H1 (cell line): ENCODE measurements around the gene SCYL3. TPM values are rescaled to one million over a fixed set of nuclear protein-coding genes. Genes with fewer than 3 reads are reported as not detected.

ENCODE experiments used
- ATF2 ChIP-seq: IDR thresholded peaks from 2 replicates; pipeline ENCODE4 v1.6.1; 2012; ENCODE audit warnings: low read length, inconsistent platforms
- ATF3 ChIP-seq: IDR thresholded peaks from 2 replicates; pipeline ENCODE4 v1.6.1; 2011; ENCODE audit warnings: low read depth, mild to moderate bottlenecking, low read length; ENCODE audit not compliant: insufficient read depth
- BCL11A ChIP-seq, 2 experiments: IDR thresholded peaks; one replicate each; pipeline ENCODE4 v1.6.1; 2011; ENCODE audit warnings: low read depth in 2 of 2, low read length in 2 of 2, mild to moderate bottlenecking in 2 of 2
- CTCF ChIP-seq, 3 experiments: IDR thresholded peaks; 1 replicate in 2 of 3; 2 replicates in 1 of 3; pipeline versions ENCODE4 v1.5.1 to v1.6.1; 2011; ENCODE audit warnings: low read length in 3 of 3, mild to moderate bottlenecking in 3 of 3, inconsistent platforms in 2 of 3, low read depth in 1 of 3, moderate library complexity in 1 of 3; ENCODE audit not compliant: insufficient read depth in 1 of 3; ENCODE audit errors: control extremely low read depth in 1 of 3
- EP300 ChIP-seq, 2 experiments: IDR thresholded peaks; 1 replicate in 1 of 2; 2 replicates in 1 of 2; pipeline ENCODE4 v1.6.1; 2011 to 2012; ENCODE audit warnings: low read depth in 2 of 2, low read length in 2 of 2, mild to moderate bottlenecking in 2 of 2, borderline replicate concordance in 1 of 2, inconsistent platforms in 1 of 2, moderate library complexity in 1 of 2
- JUND ChIP-seq: IDR thresholded peaks from 2 replicates; pipeline ENCODE4 v1.6.1; 2011; ENCODE audit warnings: mild to moderate bottlenecking, improper control_type of control experiment, low read length
- MAFK ChIP-seq: IDR thresholded peaks from 2 replicates; pipeline ENCODE4 v1.6.1; 2012; ENCODE audit warnings: low read depth, mild to moderate bottlenecking, improper control_type of control experiment, low read length
- NRF1 ChIP-seq: IDR thresholded peaks from 2 replicates; pipeline ENCODE4 v1.6.1; 2011; ENCODE audit warnings: mild to moderate bottlenecking, low read depth, low read length, improper control_type of control experiment
- PHF8 ChIP-seq: fragments of 200-600 bp; sonication (generic); conservative IDR thresholded peaks from 2 replicates; pipeline ENCODE4 v1.7.1; 2012; ENCODE audit warnings: low read depth, mild to moderate bottlenecking, inconsistent platforms, low read length, moderate library complexity
- POLR2A ChIP-seq, 2 experiments: IDR thresholded peaks; 1 replicate in 1 of 2; 2 replicates in 1 of 2; pipeline ENCODE4 v1.6.1; 2011; ENCODE audit warnings: low read depth in 2 of 2, low read length in 2 of 2, mild to moderate bottlenecking in 2 of 2; ENCODE audit errors: control extremely low read depth in 1 of 2
- RAD21 ChIP-seq, 2 experiments: IDR thresholded peaks in 1 of 2; conservative IDR thresholded peaks in 1 of 2; 2 replicates each; pipeline ENCODE4 v1.6.1; 2011; ENCODE audit warnings: low read depth in 2 of 2, low read length in 2 of 2, improper control_type of control experiment in 1 of 2, inconsistent platforms in 1 of 2, mild to moderate bottlenecking in 1 of 2, moderate library complexity in 1 of 2
- SIRT6 ChIP-seq: IDR thresholded peaks from one replicate; pipeline ENCODE4 v1.7.1; 2012; ENCODE audit warnings: low read length, inconsistent platforms
- SIX5 ChIP-seq: IDR thresholded peaks from 2 replicates; pipeline ENCODE4 v1.6.1; 2011; ENCODE audit warnings: mild to moderate bottlenecking, low read depth, low read length
- SP4 ChIP-seq: IDR thresholded peaks from 2 replicates; pipeline ENCODE4 v1.6.1; 2012; ENCODE audit warnings: low read length, inconsistent platforms
- SUZ12 ChIP-seq: fragments of 200-600 bp; sonication (generic); IDR thresholded peaks from 2 replicates; pipeline ENCODE4 v1.6.1; 2012; ENCODE audit warnings: mild to moderate bottlenecking, inconsistent platforms, low read length, moderate library complexity, mixed read lengths
- TAF7 ChIP-seq: optimal IDR thresholded peaks from 2 replicates; pipeline ENCODE3; 2011; ENCODE audit warnings: low read depth, mild to moderate bottlenecking, inconsistent platforms, low read length, moderate library complexity, borderline replicate concordance
- USF2 ChIP-seq: IDR thresholded peaks from 2 replicates; pipeline ENCODE4 v1.6.1; 2011; ENCODE audit warnings: low read length, improper control_type of control experiment
- polyA plus RNA-seq, 7 experiments: library from polyadenylated mRNA; depleted of rRNA in 3 of 7; stranded (reverse) in 5 of 7; unstranded in 2 of 7; fragments of >200 nt in 5 of 7; fragments of 200-250 nt in 2 of 7; gene quantifications; 1 replicate in 5 of 7; 2 replicates in 1 of 7; 4 replicates in 1 of 7; pipeline versions ENCODE4 v1.2.1 to v1.2.3, GENCODE V29; 2011 to 2013; ENCODE audit warnings: missing spikeins in 2 of 7, mixed read lengths in 2 of 7
- total RNA-seq: library from RNA; stranded (reverse); fragmentation: NEBNext Ultra II Directional; extraction: Animal tissue kit (Norgen Biotek cat#: 25700); gene quantifications from 2 replicates; pipeline ENCODE4 v1.2.1, GENCODE V29; 2021

SCYL3 gene
- total and polyA plus RNA-seq, 2 of the 8 experiments (the other 6 are each of a cell fraction or from before 2014, with no cell fraction given), result 2.7 to 5.3 TPM

- TF ChIP-seq ATF2 (peak; percentile 77; the same call in 1 of the 2 replicates), USF2 (no peak), SIRT6 (no peak), MAFK (no peak), CTCF (IDR thresholded peaks at IDR 0.05; ENCODE audit: control extremely low read depth in 1 of 3, insufficient read depth in 1 of 3, low read depth in 1 of 3, low read length in 3 of 3) (no peak), POLR2A (IDR thresholded peaks at IDR 0.05; ENCODE audit: control extremely low read depth in 1 of 2, low read depth in 2 of 2, low read length in 2 of 2) (peak; percentile 89 to 92), SIX5 (peak; percentile 55; the same call in 1 of the 2 replicates), TAF7 (peak; percentile 58), EP300 (IDR thresholded peaks at IDR 0.05; ENCODE audit: borderline replicate concordance in 1 of 2, low read depth in 2 of 2, low read length in 2 of 2) (no peak), ATF3 (no peak), NRF1 (no peak), PHF8 (peak; percentile 86), SP4 (no peak), BCL11A (IDR thresholded peaks at IDR 0.05; ENCODE audit: low read depth in 2 of 2, low read length in 2 of 2) (no peak), RAD21 (IDR thresholded peaks at IDR 0.05 in 1 of 2, conservative IDR thresholded peaks at IDR 0.05 in 1 of 2; ENCODE audit: low read depth in 2 of 2, low read length in 2 of 2) (no peak), JUND (peak; percentile 94), SUZ12 (no peak)
These were observed at the start of gene SCYL3 (continued) for GRCh38 chr1:169893645-169894423.
